H9 (cell line): ENCODE measurements around the gene TMEM131. TPM values are rescaled to one million over a fixed set of nuclear protein-coding genes. Genes with fewer than 3 reads are reported as not detected.

Experiments used
- DNase-seq: peaks from one replicate; pipeline ENCODE4 v3.0.0-alpha.2; 2017
- H2AFZ ChIP-seq: one replicate; pipeline ENCODE4 v1.6.1; 2013; ENCODE audit warnings: mild to moderate bottlenecking, low read length, control low read depth, moderate library complexity
- H2AK5ac ChIP-seq: 2 replicates; pipeline ENCODE4 v1.6.1; 2013; ENCODE audit warnings: low read length, control low read depth, mixed read lengths; ENCODE audit not compliant: insufficient read length
- H2BK120ac ChIP-seq: one replicate; pipeline ENCODE4 v1.6.1; 2013; ENCODE audit warnings: low read depth, mild to moderate bottlenecking, low read length, control low read depth, inconsistent platforms; ENCODE audit not compliant: poor library complexity, severe bottlenecking
- H2BK12ac ChIP-seq: 2 replicates; pipeline ENCODE4 v1.6.1; 2013; ENCODE audit warnings: low read length, control low read depth, mixed read lengths, low read depth; ENCODE audit not compliant: insufficient read length
- H2BK15ac ChIP-seq: 2 replicates; pipeline ENCODE4 v1.6.1; 2013; ENCODE audit warnings: low read depth, low read length, control low read depth
- H2BK20ac ChIP-seq: one replicate; pipeline ENCODE4 v1.6.1; 2013; ENCODE audit warnings: low read depth, mild to moderate bottlenecking, low read length, control low read depth, inconsistent platforms; ENCODE audit not compliant: poor library complexity, severe bottlenecking
- H2BK5ac ChIP-seq: 2 replicates; pipeline ENCODE4 v1.6.1; 2013; ENCODE audit warnings: low read length, control low read depth, mixed read lengths; ENCODE audit not compliant: insufficient read length
- H3K14ac ChIP-seq: 2 replicates; pipeline ENCODE4 v1.6.1; 2013; ENCODE audit warnings: low read length, control low read depth; ENCODE audit not compliant: insufficient read depth
- H3K18ac ChIP-seq: 2 replicates; pipeline ENCODE4 v1.6.1; 2013; ENCODE audit warnings: low read depth, mild to moderate bottlenecking, mixed read lengths, low read length, control low read depth; ENCODE audit not compliant: insufficient read length
- H3K23ac ChIP-seq: 2 replicates; pipeline ENCODE4 v1.6.1; 2013; ENCODE audit warnings: low read length, control low read depth, mixed read lengths, low read depth; ENCODE audit not compliant: insufficient read length
- H3K23me2 ChIP-seq: 2 replicates; pipeline ENCODE4 v1.6.1; 2013; ENCODE audit warnings: low read depth, mild to moderate bottlenecking, mixed read lengths, low read length, control low read depth; ENCODE audit not compliant: insufficient read length, poor library complexity, severe bottlenecking
- H3K27ac ChIP-seq: 2 replicates; pipeline ENCODE4 v1.5.1; 2013; ENCODE audit warnings: low read length, control low read depth, mixed read lengths, low read depth; ENCODE audit not compliant: insufficient read length
- H3K27me3 ChIP-seq: 2 replicates; pipeline ENCODE4 v1.6.1; 2013; ENCODE audit warnings: low read length, control low read depth, inconsistent platforms; ENCODE audit not compliant: insufficient read depth
- H3K4ac ChIP-seq: 2 replicates; pipeline ENCODE4 v1.6.1; 2013; ENCODE audit warnings: low read depth, mild to moderate bottlenecking, control low read depth, inconsistent platforms, low read length, moderate library complexity
- H3K4me1 ChIP-seq: 2 replicates; pipeline ENCODE4 v1.6.1; 2013; ENCODE audit warnings: low read length, control low read depth, inconsistent platforms; ENCODE audit not compliant: insufficient read depth
- H3K4me2 ChIP-seq: 2 replicates; pipeline ENCODE4 v1.6.1; 2013; ENCODE audit warnings: low read length, control low read depth, mixed read lengths; ENCODE audit not compliant: insufficient read length, insufficient read depth
- H3K56ac ChIP-seq: 2 replicates; pipeline ENCODE4 v1.6.1; 2013; ENCODE audit warnings: low read depth, mild to moderate bottlenecking, mixed read lengths, low read length, control low read depth; ENCODE audit not compliant: insufficient read length
- H3K79me1 ChIP-seq: 2 replicates; pipeline ENCODE4 v1.6.1; 2013; ENCODE audit warnings: low read depth, mild to moderate bottlenecking, moderate library complexity, low read length, control low read depth, inconsistent platforms; ENCODE audit not compliant: insufficient read depth, poor library complexity, severe bottlenecking
- H3K79me2 ChIP-seq: 2 replicates; pipeline ENCODE4 v1.6.1; 2013; ENCODE audit warnings: low read length, control low read depth, inconsistent platforms; ENCODE audit not compliant: insufficient read depth
- H3K9ac ChIP-seq: 2 replicates; pipeline ENCODE4 v1.6.1; 2013; ENCODE audit warnings: low read length, control low read depth, mixed read lengths; ENCODE audit not compliant: insufficient read length; ENCODE audit errors: extremely low read depth
- H3K9me3 ChIP-seq: one replicate; pipeline ENCODE4 v1.6.1; 2013; ENCODE audit warnings: low read depth, low read length, inconsistent platforms; ENCODE audit not compliant: control insufficient read depth
- H3T11ph ChIP-seq: one replicate; pipeline ENCODE4 v1.6.1; 2013; ENCODE audit warnings: mild to moderate bottlenecking, low read length, control low read depth, inconsistent platforms
- H4K20me1 ChIP-seq: one replicate; pipeline ENCODE4 v1.6.1; 2013; ENCODE audit not compliant: control insufficient read depth, insufficient read length, insufficient read depth
- H4K5ac ChIP-seq: 2 replicates; pipeline ENCODE4 v1.6.1; 2013; ENCODE audit warnings: low read depth, mild to moderate bottlenecking, mixed read lengths, low read length, control low read depth; ENCODE audit not compliant: insufficient read length
- H4K8ac ChIP-seq: replicated peaks from 2 replicates; pipeline ENCODE4 v1.6.1; 2013; ENCODE audit warnings: low read length, control low read depth, mixed read lengths, low read depth; ENCODE audit not compliant: insufficient read length
- H4K91ac ChIP-seq: 2 replicates; pipeline ENCODE4 v1.6.1; 2013; ENCODE audit warnings: low read depth, mild to moderate bottlenecking, moderate library complexity, mixed read lengths, low read length, control low read depth; ENCODE audit not compliant: insufficient read length
- H3K27ac Mint-ChIP-seq, 3 experiments: 2 replicates in 2 of 3; 3 replicates in 1 of 3; pipeline ENCODE4 v1.8.0; 2020 to 2021; ENCODE audit warnings: mixed read lengths in 3 of 3, mild to moderate bottlenecking in 1 of 3, moderate library complexity in 1 of 3
- H3K27me3 Mint-ChIP-seq: 2 replicates; pipeline ENCODE4 v1.8.0; 2021; ENCODE audit warnings: low read depth, mild to moderate bottlenecking, moderate library complexity, mixed read lengths
- H3K36me3 Mint-ChIP-seq, 3 experiments: 2 replicates in 2 of 3; 3 replicates in 1 of 3; pipeline ENCODE4 v1.8.0; 2020 to 2021; ENCODE audit warnings: low read depth in 3 of 3, mixed read lengths in 3 of 3; ENCODE audit not compliant: insufficient read depth in 1 of 3
- H3K4me1 Mint-ChIP-seq, 2 experiments: 2 replicates each; pipeline ENCODE4 v1.8.0; 2020; ENCODE audit warnings: mixed read lengths in 2 of 2
- H3K4me3 Mint-ChIP-seq, 2 experiments: 2 replicates in 1 of 2; 3 replicates in 1 of 2; pipeline ENCODE4 v1.8.0; 2020 to 2021; ENCODE audit warnings: mild to moderate bottlenecking in 2 of 2, mixed read lengths in 2 of 2, moderate library complexity in 1 of 2
- H3K9me3 Mint-ChIP-seq, 2 experiments: 2 replicates in 1 of 2; 3 replicates in 1 of 2; pipeline ENCODE4 v1.8.0; 2020; ENCODE audit warnings: mild to moderate bottlenecking in 2 of 2, mixed read lengths in 2 of 2, moderate library complexity in 1 of 2
- CTCF ChIP-seq: fragments of 200-600 bp; sonication (generic); conservative IDR thresholded peaks from 3 replicates; pipeline ENCODE4 v1.8.0; 2021; ENCODE audit warnings: antibody characterized with exemption, mild to moderate bottlenecking
- WGBS: extraction: QIAGEN DNeasy Blood & Tissue Kit; methylation state at CpG from one replicate; pipeline ENCODE4 v1.1.7; 2013; ENCODE audit warnings: missing lambda C conversion rate, low lambda C conversion rate, mixed read lengths; ENCODE audit not compliant: insufficient read length; ENCODE audit errors: extremely low coverage; 5-methylcytosine and 5-hydroxymethylcytosine counted together
- total RNA-seq: library from RNA; stranded (reverse); gene quantifications from 2 replicates; pipeline ENCODE4 v1.2.1, GENCODE V29; 2021

The TMEM131 gene
- total RNA-seq, 1 experiment from 2014 or later: 20.9 TPM

- no peak overlapping the region for H4K91ac ChIP-seq
- no peak for TF ChIP-seq CTCF
- H3K27ac Mint-ChIP-seq: no peak overlapping the region
- H2AK5ac ChIP-seq: no peak overlapping the region
- no CpG with 5 or more reads among the region's 6 CpGs for WGBS
- no peak overlapping the region for H3T11ph ChIP-seq
- no peaks in the 10 kb centered on the region for H3K9me3 Mint-ChIP-seq
- no peak overlapping the region for H2AFZ ChIP-seq
- H3K27me3 ChIP-seq: no peaks in the 10 kb centered on the region
- no peak overlapping the region for H2BK15ac ChIP-seq
- H2BK120ac ChIP-seq: no peak overlapping the region
- no peak overlapping the region for H2BK12ac ChIP-seq
- H3K79me2 ChIP-seq: no peaks in the 10 kb centered on the region
- DNase-seq: no peak
- H3K18ac ChIP-seq: no peak overlapping the region
- no peak overlapping the region for H3K14ac ChIP-seq
- no peak overlapping the region for H4K8ac ChIP-seq
- H2BK20ac ChIP-seq: no peak overlapping the region
- H3K4me2 ChIP-seq: no peak overlapping the region
- H3K4ac ChIP-seq: no peak overlapping the region
- no peak overlapping the region for H3K9ac ChIP-seq
- no peak overlapping the region for H4K5ac ChIP-seq
- H4K20me1 ChIP-seq: no peaks in the 10 kb centered on the region
- no peak overlapping the region for H3K23ac ChIP-seq
- H3K4me3 Mint-ChIP-seq: no peak overlapping the region
- no peak overlapping the region for H3K56ac ChIP-seq
- no peaks in the 10 kb centered on the region for H3K79me1 ChIP-seq
- no peaks in the 10 kb centered on the region for H3K4me1 ChIP-seq
- no peaks in the 10 kb centered on the region for H3K27me3 Mint-ChIP-seq
- peaks cover 19 to 25% of the 10 kb centered on the region in 2 experiments for H3K4me1 Mint-ChIP-seq
- no peaks in the 10 kb centered on the region for H3K9me3 ChIP-seq
- H3K36me3 Mint-ChIP-seq: peaks cover 4 to 11% (median 4%) of the 10 kb centered on the region in 3 experiments; a peak in 6 of 7 replicates
- no peak overlapping the region for H3K27ac ChIP-seq
- no peak overlapping the region for H2BK5ac ChIP-seq
- H3K23me2 ChIP-seq: no peaks in the 10 kb centered on the region
These were observed 176.0 kb downstream of the TMEM131 start for GRCh38 chr2:97819754-97820153.
